IMR-90 (cell line): ENCODE results near the gene HEY2.

Experiments used
- BHLHE40 ChIP-seq: fragments of 150-350 bp; IDR thresholded peaks from 2 replicates; pipeline ENCODE4 v1.6.1; 2016; ENCODE audit warnings: mild to moderate bottlenecking, low read depth, low read length
- CEBPB ChIP-seq: IDR thresholded peaks from 2 replicates; pipeline ENCODE4 v1.6.1; 2012; ENCODE audit warnings: low read depth, low read length, improper control_type of control experiment
- CHD1 ChIP-seq: IDR thresholded peaks from 2 replicates; pipeline ENCODE4 v1.6.1; 2012; ENCODE audit warnings: low read depth, low read length, improper control_type of control experiment
- CTCF ChIP-seq: conservative IDR thresholded peaks from 2 replicates; pipeline ENCODE4 v1.5.1; 2012; ENCODE audit warnings: mild to moderate bottlenecking, low read depth, low read length, improper control_type of control experiment
- ELK1 ChIP-seq: fragments of 150-350 bp; IDR thresholded peaks from 2 replicates; pipeline ENCODE4 v1.6.1; 2016; ENCODE audit warnings: low read depth, mild to moderate bottlenecking, low read length, moderate library complexity, borderline replicate concordance
- FOS ChIP-seq: fragments of 150-350 bp; IDR thresholded peaks from 2 replicates; pipeline ENCODE4 v1.6.1; 2016; ENCODE audit warnings: low read depth, low read length
- MAFK ChIP-seq: IDR thresholded peaks from 2 replicates; pipeline ENCODE4 v1.6.1; 2012; ENCODE audit warnings: low read depth, low read length, improper control_type of control experiment
- MAZ ChIP-seq: IDR thresholded peaks from 2 replicates; pipeline ENCODE4 v1.6.1; 2012; ENCODE audit warnings: low read depth, mild to moderate bottlenecking, low read length, improper control_type of control experiment, moderate library complexity, borderline replicate concordance
- MXI1 ChIP-seq: IDR thresholded peaks from 2 replicates; pipeline ENCODE4 v1.6.1; 2012; ENCODE audit warnings: low read depth, mild to moderate bottlenecking, low read length, moderate library complexity, borderline replicate concordance
- POLR2A ChIP-seq: IDR thresholded peaks from 2 replicates; pipeline ENCODE4 v1.6.1; 2012; ENCODE audit warnings: mild to moderate bottlenecking, low read depth, low read length
- RCOR1 ChIP-seq: IDR thresholded peaks from 2 replicates; pipeline ENCODE4 v1.6.1; 2012; ENCODE audit warnings: mild to moderate bottlenecking, low read length, improper control_type of control experiment; ENCODE audit not compliant: insufficient replicate concordance
- RFX5 ChIP-seq: IDR thresholded peaks from 2 replicates; pipeline ENCODE4 v1.8.0; 2012; ENCODE audit warnings: low read depth, mild to moderate bottlenecking, low read length, moderate library complexity
- SMC3 ChIP-seq: fragments of 150-350 bp; IDR thresholded peaks from 2 replicates; pipeline ENCODE4 v1.6.1; 2016; ENCODE audit warnings: low read depth, mild to moderate bottlenecking, antibody characterized with exemption, low read length, moderate library complexity
- USF2 ChIP-seq: fragments of 150-350 bp; IDR thresholded peaks from 2 replicates; pipeline ENCODE4 v1.6.1; 2017; ENCODE audit warnings: mild to moderate bottlenecking, antibody characterized with exemption, low read length, low read depth

- TF ChIP-seq POLR2A (no peak), CTCF (no peak), RCOR1 (no peak), USF2 (no peak), SMC3 (no peak), BHLHE40 (no peak), MAFK (no peak), CEBPB (no peak), MXI1 (no peak), RFX5 (no peak), MAZ (no peak), FOS (no peak), CHD1 (no peak), ELK1 (no peak)
Measured at GRCh38 chr6:125754566-125754965, 5.1 kb downstream of the HEY2 start.
